Esophagus muscularis mucosa (tissue), 4 donors: ENCODE measurements around the gene CLVS2. TPM values are rescaled to one million over a fixed set of nuclear protein-coding genes. Genes with fewer than 3 reads are reported as not detected.

Experiments used
- DNase-seq: peaks from one replicate; pipeline ENCODE4 v3.0.0-alpha.2; 2017; ENCODE audit errors: extremely low spot score
- H3K27ac ChIP-seq, 4 donors: fragments of 200-600 bp; sonication (generic); replicated peaks in 1 of 4; 1 replicate in 3 of 4; 2 replicates in 1 of 4; pipeline ENCODE4 v1.5.1; 2016 to 2019; ENCODE audit warnings: mild to moderate bottlenecking in 1 of 4
- H3K27me3 ChIP-seq, 4 donors: fragments of 200-600 bp; sonication (generic); one replicate each; pipeline versions ENCODE4 v1.5.1 to v1.6.0; 2016 to 2019
- H3K36me3 ChIP-seq, 4 donors: fragments of 200-600 bp; sonication (generic); one replicate each; pipeline ENCODE4 v1.5.1; 2016 to 2019
- H3K4me1 ChIP-seq, 4 donors: fragments of 200-600 bp; sonication (generic); one replicate each; pipeline ENCODE4 v1.5.1; 2016 to 2019
- H3K4me3 ChIP-seq, 4 donors: fragments of 200-600 bp; sonication (generic); 1 replicate in 2 of 4; 2 replicates in 2 of 4; pipeline ENCODE4 v1.5.1; 2016 to 2019; ENCODE audit warnings: mild to moderate bottlenecking in 4 of 4, moderate library complexity in 1 of 4
- H3K9me3 ChIP-seq, 4 donors: fragments of 200-600 bp; sonication (generic); 1 replicate in 3 of 4; 2 replicates in 1 of 4; pipeline ENCODE4 v1.5.1; 2016 to 2019
- CTCF ChIP-seq, 3 experiments: fragments of 200-600 bp in 2 of 3; fragments of 450-650 bp in 1 of 3; sonication (generic) in 2 of 3; IDR thresholded peaks; one replicate each; pipeline ENCODE4 v1.5.1; 2017 to 2019; ENCODE audit warnings: antibody characterized with exemption in 3 of 3, mild to moderate bottlenecking in 2 of 3, moderate library complexity in 1 of 3
- EP300 ChIP-seq: sonication (generic); formaldehyde crosslinking; IDR thresholded peaks from one replicate; pipeline ENCODE4 v1.6.1; 2017; ENCODE audit warnings: antibody characterized with exemption
- POLR2A ChIP-seq: fragments of 450-650 bp; IDR thresholded peaks from one replicate; pipeline ENCODE4 v1.6.1; 2017; ENCODE audit warnings: antibody characterized with exemption, moderate library complexity, mild to moderate bottlenecking, low read depth
- POLR2AphosphoS5 ChIP-seq, 2 donors: sonication (generic); formaldehyde crosslinking; IDR thresholded peaks; one replicate each; pipeline ENCODE4 v1.6.1; 2017; ENCODE audit warnings: antibody characterized with exemption in 2 of 2
- WGBS: methylation state at CpG from one replicate; pipeline ENCODE4 v1.1.5; 2018; 5-methylcytosine and 5-hydroxymethylcytosine counted together
- intact Hi-C: fragments of 100-400 bp; cut with DNase I; formaldehyde crosslinking; loops from one replicate; pipeline ENCODE4 v1.15.1; 2023
- total RNA-seq, 4 donors: library from RNA; depleted of rRNA; stranded (reverse); fragments of >200 nt; gene quantifications; one replicate each; pipeline versions ENCODE4 v1.1.0 to v1.2.1, GENCODE V29; 2016

CLVS2 gene
- total RNA-seq, 4 donors from 2014 or later, result under 0.01 to 0.33 (median 0.12) TPM

GRCh38 chr6:123085403-123085802, 89.4 kb downstream of the CLVS2 start:
- Histone ChIP-seq H3K36me3 (no peaks in the 10 kb centered on the region), H3K27ac (no peak overlapping the region), H3K27me3 (no peaks in the 10 kb centered on the region), H3K4me1 (no peaks in the 10 kb centered on the region), H3K9me3 (no peaks in the 10 kb centered on the region), H3K4me3 (no peak overlapping the region)
- no peak for DNase-seq
- intact Hi-C loops, result no loop called here
- TF ChIP-seq POLR2AphosphoS5 (IDR thresholded peaks at IDR 0.05) (no peak), EP300 (no peak), POLR2A (no peak), CTCF (IDR thresholded peaks at IDR 0.05) (no peak)
- WGBS, result 74% methylated on average over 5 of the region's 5 CpGs

GRCh38 chr6:123089226-123089625, 93.2 kb downstream of the CLVS2 start:
- H3K4me3 ChIP-seq, result no peak overlapping the region
- intact Hi-C loops, result no loop called here
- no peaks in the 10 kb centered on the region for H3K36me3 ChIP-seq
- no peaks in the 10 kb centered on the region for H3K4me1 ChIP-seq
- 69% methylated on average over 1 of the region's 1 CpG for WGBS
- TF ChIP-seq POLR2AphosphoS5 (IDR thresholded peaks at IDR 0.05) (no peak), POLR2A (no peak), CTCF (IDR thresholded peaks at IDR 0.05) (no peak), EP300 (no peak)
- no peak for DNase-seq
- H3K27me3 ChIP-seq, result no peaks in the 10 kb centered on the region
- no peak overlapping the region for H3K27ac ChIP-seq
- H3K9me3 ChIP-seq, result no peaks in the 10 kb centered on the region

- Histone ChIP-seq H3K27ac (no peak overlapping the region), H3K36me3 (no peaks in the 10 kb centered on the region), H3K27me3 (no peaks in the 10 kb centered on the region), H3K9me3 (no peaks in the 10 kb centered on the region), H3K4me1 (no peaks in the 10 kb centered on the region), H3K4me3 (no peak overlapping the region)
- TF ChIP-seq EP300 (no peak), CTCF (IDR thresholded peaks at IDR 0.05) (no peak), POLR2A (no peak), POLR2AphosphoS5 (IDR thresholded peaks at IDR 0.05) (no peak)
- intact Hi-C loops, result no loop called here
- 83% methylated on average over 2 of the region's 2 CpGs for WGBS
- no peak for DNase-seq
These were observed 95.3 kb downstream of the CLVS2 start for GRCh38 chr6:123091091-123091895.

GRCh38 chr6:123091896-123092271, 95.8 kb downstream of the CLVS2 start:
- Histone ChIP-seq H3K27ac (no peak overlapping the region), H3K9me3 (no peaks in the 10 kb centered on the region), H3K27me3 (no peaks in the 10 kb centered on the region), H3K4me1 (no peaks in the 10 kb centered on the region), H3K4me3 (no peak overlapping the region), H3K36me3 (no peaks in the 10 kb centered on the region)
- no peak for DNase-seq
- intact Hi-C loops, result no loop called here
- TF ChIP-seq CTCF (IDR thresholded peaks at IDR 0.05) (no peak), POLR2AphosphoS5 (IDR thresholded peaks at IDR 0.05) (no peak), EP300 (no peak), POLR2A (no peak)

- TF ChIP-seq POLR2A, result no peak
- no peak for TF ChIP-seq POLR2AphosphoS5 (IDR thresholded peaks at IDR 0.05)
- TF ChIP-seq EP300, result no peak
- TF ChIP-seq CTCF (IDR thresholded peaks at IDR 0.05), result no peak
- no peaks in the 10 kb centered on the region for H3K4me1 ChIP-seq
- no peak overlapping the region for H3K4me3 ChIP-seq
- no peak for DNase-seq
- no peaks in the 10 kb centered on the region for H3K9me3 ChIP-seq
- H3K36me3 ChIP-seq, result no peaks in the 10 kb centered on the region
- intact Hi-C loops, result no loop called here
- H3K27me3 ChIP-seq, result no peaks in the 10 kb centered on the region
- no peak overlapping the region for H3K27ac ChIP-seq
- WGBS, result 86% methylated on average over 1 of the region's 1 CpG
These were observed 98.8 kb downstream of the CLVS2 start for GRCh38 chr6:123094795-123095194.
